Activated CD8-positive, alpha-beta T cell treated with anti-CD3 and anti-CD28 coated beads for 36 hours (primary cell): ENCODE results near the gene THTPA. TPM values are rescaled to one million over a fixed set of nuclear protein-coding genes. Genes with fewer than 3 reads are reported as not detected.

Source experiments
- ATAC-seq: fragments of 200-7000 bp; cut with Tn5 transposase; one replicate; pipeline ENCODE4 v1.10.0; 2021; ENCODE audit warnings: mild to moderate bottlenecking, moderate library complexity
- CTCF ChIA-PET: fragments of 350-600 bp; sonication (Branson Sonifier 250); formaldehyde crosslinking; loops from one replicate; lab custom pipeline; 2021; ENCODE audit warnings: antibody characterized with exemption; lab: Charles Lee
- POLR2A ChIA-PET: fragments of 350-600 bp; sonication (Branson Sonifier 250); formaldehyde crosslinking; loops from one replicate; lab custom pipeline; 2021; ENCODE audit warnings: antibody characterized with exemption; lab: Charles Lee
- DNase-seq: peaks from one replicate; pipeline ENCODE4 v3.0.0-alpha.2; 2020
- H3K27ac Mint-ChIP-seq: one replicate; pipeline ENCODE4 v1.8.0; 2021; ENCODE audit warnings: mild to moderate bottlenecking, mixed read lengths
- H3K27me3 Mint-ChIP-seq: one replicate; pipeline ENCODE4 v1.8.0; 2021; ENCODE audit warnings: mixed read lengths
- H3K36me3 Mint-ChIP-seq: one replicate; pipeline ENCODE4 v1.8.0; 2021; ENCODE audit warnings: low read depth, mixed read lengths
- H3K4me1 Mint-ChIP-seq: one replicate; pipeline ENCODE4 v1.8.0; 2021; ENCODE audit warnings: low read depth, mixed read lengths
- H3K4me3 Mint-ChIP-seq: one replicate; pipeline ENCODE4 v1.8.0; 2021; ENCODE audit warnings: mild to moderate bottlenecking, moderate library complexity, mixed read lengths
- H3K9me3 Mint-ChIP-seq: one replicate; pipeline ENCODE4 v1.8.0; 2021; ENCODE audit warnings: mixed read lengths
- intact Hi-C: fragments of 100-400 bp; cut with micrococcal nuclease; formaldehyde crosslinking; loops from one replicate; pipeline ENCODE4 v1.10.0; 2022
- total RNA-seq, 2 experiments: library from RNA; stranded (reverse); gene quantifications; one replicate each; pipeline ENCODE4 v1.2.3, GENCODE V29; 2021
- TF ChIP-seq, protein P1 (sequence below): fragments of 200-600 bp; IDR thresholded peaks from one replicate; pipeline ENCODE4 v1.8.0; 2022; ENCODE audit warnings: antibody characterized with exemption, mild to moderate bottlenecking

The THTPA gene
- total RNA-seq, 2 experiments from 2014 or later: 5.1 to 7.6 TPM

DNA sequence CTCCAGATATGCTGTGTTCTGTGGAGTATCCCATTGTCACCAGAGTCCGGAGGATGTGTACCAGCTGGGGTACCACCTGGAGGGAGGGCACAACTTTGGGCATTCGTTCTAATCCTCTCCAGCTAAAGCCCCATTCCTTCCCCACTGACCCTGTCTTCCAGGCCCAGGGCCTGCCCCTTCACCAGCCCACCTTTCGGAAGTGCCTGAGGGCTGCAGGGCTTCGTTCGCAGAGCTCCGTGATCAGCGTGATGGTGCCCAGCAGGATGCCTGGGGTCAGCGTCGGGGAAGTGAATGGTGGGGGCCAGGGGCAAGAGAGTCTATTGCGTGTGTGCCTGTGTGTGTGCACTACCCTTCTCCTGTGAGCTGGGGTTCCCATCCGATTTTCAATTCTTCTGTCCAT, 9.6 kb downstream of the THTPA start:
- no peak overlapping the region for H3K4me3 Mint-ChIP-seq
- H3K4me1 Mint-ChIP-seq: peaks cover 25% of the 10 kb centered on the region
- peaks cover 34% of the 10 kb centered on the region for H3K36me3 Mint-ChIP-seq
- ATAC-seq (no peak), DNase-seq (no peak)
- POLR2A ChIA-PET: no interaction called here
- CTCF ChIA-PET: interaction anchor here (2.5 kb wide), 1 partner anchor 87 kb away, joined by 9 read pairs; no protein-coding TSS in a partner anchor
- intact Hi-C loops: no loop called here
- peak overlapping the region; percentile 50 for H3K27ac Mint-ChIP-seq
- no peaks in the 10 kb centered on the region for H3K9me3 Mint-ChIP-seq
- TF ChIP-seq, protein P1, sequence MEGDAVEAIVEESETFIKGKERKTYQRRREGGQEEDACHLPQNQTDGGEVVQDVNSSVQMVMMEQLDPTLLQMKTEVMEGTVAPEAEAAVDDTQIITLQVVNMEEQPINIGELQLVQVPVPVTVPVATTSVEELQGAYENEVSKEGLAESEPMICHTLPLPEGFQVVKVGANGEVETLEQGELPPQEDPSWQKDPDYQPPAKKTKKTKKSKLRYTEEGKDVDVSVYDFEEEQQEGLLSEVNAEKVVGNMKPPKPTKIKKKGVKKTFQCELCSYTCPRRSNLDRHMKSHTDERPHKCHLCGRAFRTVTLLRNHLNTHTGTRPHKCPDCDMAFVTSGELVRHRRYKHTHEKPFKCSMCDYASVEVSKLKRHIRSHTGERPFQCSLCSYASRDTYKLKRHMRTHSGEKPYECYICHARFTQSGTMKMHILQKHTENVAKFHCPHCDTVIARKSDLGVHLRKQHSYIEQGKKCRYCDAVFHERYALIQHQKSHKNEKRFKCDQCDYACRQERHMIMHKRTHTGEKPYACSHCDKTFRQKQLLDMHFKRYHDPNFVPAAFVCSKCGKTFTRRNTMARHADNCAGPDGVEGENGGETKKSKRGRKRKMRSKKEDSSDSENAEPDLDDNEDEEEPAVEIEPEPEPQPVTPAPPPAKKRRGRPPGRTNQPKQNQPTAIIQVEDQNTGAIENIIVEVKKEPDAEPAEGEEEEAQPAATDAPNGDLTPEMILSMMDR: no peak
- no peaks in the 10 kb centered on the region for H3K27me3 Mint-ChIP-seq

GRCh38 chr14:23566112-23566777, 10.2 kb downstream of the THTPA start:
- TF ChIP-seq, protein P1: no peak
- intact Hi-C loops: no loop called here
- Mint-ChIP-seq H3K27ac (peak overlapping the region; percentile 99), H3K27me3 (no peaks in the 10 kb centered on the region), H3K4me3 (peak overlapping the region; percentile 94), H3K4me1 (peaks cover 23% of the 10 kb centered on the region), H3K36me3 (peaks cover 31% of the 10 kb centered on the region), H3K9me3 (no peaks in the 10 kb centered on the region)
- ChIA-PET POLR2A (interaction anchor here (0.6 to 1.3 kb wide), 6 partner anchors 8 to 245 kb away, joined by 3 to 7 read pairs (median 4); partner anchors contain the start of gene PABPN1), CTCF (interaction anchor here (1.2 to 4.4 kb wide), 5 partner anchors 9 to 88 kb away, joined by 3 to 51 read pairs (median 4); partner anchors contain the start of gene THTPA)
- ATAC-seq: no peak
- no peak for DNase-seq

DNA sequence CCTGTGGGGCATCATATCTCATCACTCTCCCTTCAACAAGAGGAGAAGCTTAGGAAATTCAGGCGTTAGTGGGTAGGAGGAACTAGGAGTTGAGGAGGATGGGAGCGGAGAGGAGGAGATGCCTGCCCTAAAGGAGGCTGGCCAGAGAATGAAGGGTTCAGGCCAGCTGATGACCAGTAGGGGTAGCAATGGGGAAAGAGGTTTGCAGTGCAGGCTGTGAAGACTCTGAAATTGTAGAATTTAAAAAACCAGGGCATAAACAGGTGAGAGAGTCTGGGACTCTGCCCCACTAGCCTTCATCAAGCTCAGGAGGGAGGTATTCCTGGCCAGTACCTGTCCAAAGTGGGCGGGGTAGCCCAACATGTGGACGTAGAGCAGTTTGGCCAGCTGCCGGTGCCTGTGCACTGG, 10.7 kb downstream of the THTPA start:
- Mint-ChIP-seq H3K4me1 (peaks cover 23% of the 10 kb centered on the region), H3K27me3 (no peaks in the 10 kb centered on the region), H3K4me3 (peak overlapping the region; percentile 94), H3K9me3 (no peaks in the 10 kb centered on the region), H3K36me3 (peaks cover 27% of the 10 kb centered on the region), H3K27ac (peak overlapping the region; percentile 99)
- TF ChIP-seq, protein P1: no peak
- ATAC-seq (no peak), DNase-seq (no peak)
- ChIA-PET POLR2A (interaction anchor here (0.6 to 1.3 kb wide), 7 partner anchors 8 to 245 kb away, joined by 3 to 7 read pairs (median 3); partner anchors contain the start of gene PABPN1), CTCF (interaction anchor here (1.2 to 4.4 kb wide), 6 partner anchors 9 to 90 kb away, joined by 3 to 51 read pairs (median 4); partner anchors contain the start of gene THTPA)
- intact Hi-C loops: no loop called here

GRCh38 chr14:23567186-23568020, 11.3 kb downstream of the THTPA start, which contains the start of gene AP1G2:
Gene AP1G2, minus strand, starts transcription at chr14:23567791. Its CDS starts 477 bp downstream, at chr14:23567314.
- peaks cover 3% of the 10 kb centered on the region for H3K27me3 Mint-ChIP-seq
- peaks cover 23% of the 10 kb centered on the region for H3K4me1 Mint-ChIP-seq
- DNase-seq: peak; percentile 94
- H3K27ac Mint-ChIP-seq: peak within 1 kb of the TSS; percentile 99
- POLR2A ChIA-PET: interaction anchor here (0.6 to 1.3 kb wide), 8 partner anchors 9 to 246 kb away, joined by 3 to 7 read pairs (median 3); partner anchors contain the start of gene PABPN1
- intact Hi-C loops: no loop called here
- CTCF ChIA-PET: interaction anchor here (0.7 to 5.5 kb wide), 9 partner anchors 10 to 187 kb away, joined by 3 to 51 read pairs (median 4); partner anchors contain the start of gene THTPA
- no peaks in the 10 kb centered on the region for H3K9me3 Mint-ChIP-seq
- H3K4me3 Mint-ChIP-seq: peak within 1 kb of the TSS; percentile 94
- peaks cover 25% of the 10 kb centered on the region for H3K36me3 Mint-ChIP-seq
- ATAC-seq: peak; percentile 97
- TF ChIP-seq, protein P1: no peak
